OCI-LY7 (cell line): Measurements from ENCODE around the gene KPNA2. TPM values are rescaled to one million over a fixed set of nuclear protein-coding genes. Genes with fewer than 3 reads are reported as not detected.

Source experiments
- BruUV-seq: library from RNA; stranded (reverse); fragments of 400-500 nt; replicated peaks from 2 replicates; lab custom pipeline; 2021; lab: Mats Ljungman, UMichigan
- CTCF ChIA-PET: fragments of 300-600 bp; sonication (Branson Sonifier 250); formaldehyde crosslinking; loops from one replicate; lab custom pipeline; 2022; ENCODE audit warnings: antibody characterized with exemption; ENCODE audit not compliant: unreplicated experiment; lab: Charles Lee
- POLR2A ChIA-PET: fragments of 300-600 bp; sonication (Branson Sonifier 250); formaldehyde crosslinking; loops from one replicate; lab custom pipeline; 2022; ENCODE audit warnings: antibody characterized with exemption; lab: Charles Lee
- DNase-seq: peaks from one replicate; pipeline ENCODE4 v3.0.0-alpha.2; 2015; ENCODE audit warnings: low spot score
- H2AFZ ChIP-seq: fragments of 200-600 bp; sonication (generic), shearing (Covaris generic); 2 replicates; pipeline ENCODE4 v1.6.1; 2014; ENCODE audit warnings: mild to moderate bottlenecking, antibody characterized with exemption, low read length, moderate library complexity
- H3K27ac ChIP-seq: fragments of 200-600 bp; sonication (generic); 2 replicates; pipeline ENCODE4 v1.5.1; 2014; ENCODE audit warnings: mixed run types, low read depth, mild to moderate bottlenecking, moderate library complexity, low read length, inconsistent platforms; ENCODE audit not compliant: poor library complexity, severe bottlenecking
- H3K36me3 ChIP-seq: fragments of 200-600 bp; sonication (generic); 2 replicates; pipeline ENCODE4 v1.6.1; 2014; ENCODE audit warnings: mild to moderate bottlenecking, antibody characterized with exemption, low read length, moderate library complexity, mixed read lengths; ENCODE audit not compliant: insufficient read depth
- H3K4me1 ChIP-seq: fragments of 200-600 bp; sonication (generic); 2 replicates; pipeline ENCODE4 v1.5.1; 2014; ENCODE audit warnings: mild to moderate bottlenecking, low read length; ENCODE audit not compliant: insufficient read depth, poor library complexity, severe bottlenecking
- H3K4me2 ChIP-seq: fragments of 200-600 bp; sonication (generic); 2 replicates; pipeline ENCODE4 v1.6.1; 2014; ENCODE audit warnings: mild to moderate bottlenecking, low read length
- H3K4me3 ChIP-seq: fragments of 200-600 bp; sonication (generic); 2 replicates; pipeline ENCODE4 v1.5.1; 2014; ENCODE audit warnings: mild to moderate bottlenecking, low read depth, low read length; ENCODE audit not compliant: poor library complexity, severe bottlenecking
- H3K79me2 ChIP-seq: fragments of 200-600 bp; sonication (generic); 2 replicates; pipeline ENCODE4 v1.6.1; 2016; ENCODE audit warnings: low read depth, mild to moderate bottlenecking, low read length, moderate library complexity, mixed read lengths; ENCODE audit not compliant: insufficient read depth
- H3K9me2 ChIP-seq: fragments of 200-600 bp; sonication (generic); 2 replicates; pipeline ENCODE4 v1.6.1; 2016; ENCODE audit warnings: mild to moderate bottlenecking, low read length, mixed read lengths; ENCODE audit not compliant: insufficient read depth
- H3K9me3 ChIP-seq: fragments of 200-600 bp; sonication (generic); 2 replicates; pipeline ENCODE4 v1.6.1; 2014; ENCODE audit warnings: mild to moderate bottlenecking, mixed run types, low read length, mixed read lengths
- H4K20me1 ChIP-seq: fragments of 200-600 bp; sonication (generic); 2 replicates; pipeline ENCODE4 v1.6.1; 2014; ENCODE audit warnings: mild to moderate bottlenecking, antibody characterized with exemption, low read length, moderate library complexity, mixed read lengths; ENCODE audit not compliant: insufficient read depth
- EZH2phosphoT487 ChIP-seq: fragments of 200-600 bp; sonication (generic); IDR thresholded peaks from 2 replicates; pipeline ENCODE4 v1.6.1; 2018; ENCODE audit warnings: low read depth, borderline replicate concordance, mild to moderate bottlenecking, mixed run types, antibody characterized with exemption, low read length, moderate library complexity, mixed read lengths
- intact Hi-C: fragments of 100-400 bp; cut with micrococcal nuclease; formaldehyde crosslinking; loops from one replicate; pipeline ENCODE4 v1.10.0; 2022; ENCODE audit not compliant: unreplicated experiment
- total RNA-seq, 2 experiments: library from RNA; depleted of rRNA in 1 of 2; stranded (reverse); fragments of >200 nt in 1 of 2; shearing (Covaris generic) in 1 of 2; gene quantifications; 2 replicates each; pipeline ENCODE4 v1.2.3, GENCODE V29; 2014 to 2022
- TF ChIP-seq, protein P1 (sequence below): fragments of 200-600 bp; sonication (generic); conservative IDR thresholded peaks from 2 replicates; pipeline ENCODE4 v1.5.1; 2014; ENCODE audit warnings: mild to moderate bottlenecking, antibody characterized with exemption, low read length, moderate library complexity, mixed read lengths

Gene KPNA2
- total RNA-seq, 2 experiments from 2014 or later: 253 to 416 TPM

DNA sequence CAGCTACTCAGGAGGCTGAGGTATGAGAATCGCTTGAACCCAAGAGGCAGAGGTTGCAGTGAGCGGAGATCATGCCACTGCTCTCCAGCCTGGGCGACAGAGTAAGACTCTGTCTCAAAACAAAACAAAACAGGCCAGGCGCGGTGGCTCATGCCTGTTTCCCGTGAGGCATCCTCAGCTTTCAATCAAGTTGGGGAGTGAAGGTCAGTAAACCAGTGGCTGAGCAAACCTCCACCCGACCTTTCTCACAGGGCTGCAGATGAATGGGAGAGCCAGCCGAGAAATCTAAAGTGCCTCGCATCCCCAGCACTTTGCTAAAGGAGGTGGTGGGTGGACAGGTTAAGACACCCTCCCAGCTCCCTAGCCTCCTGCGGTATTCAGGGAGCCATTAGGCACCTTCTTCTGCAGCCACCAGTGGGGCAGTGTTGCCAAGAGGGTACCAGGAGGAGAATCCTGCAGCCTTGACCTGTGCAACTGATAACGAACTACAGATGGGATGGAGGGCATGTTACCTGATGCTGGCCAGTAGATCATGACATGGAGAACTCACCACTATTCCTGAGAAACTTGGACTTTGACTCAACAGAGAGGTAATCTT is 59.0 kb downstream of the KPNA2 start:
- intact Hi-C loops: no loop called here
- no peak overlapping the region for H3K27ac ChIP-seq
- peaks cover 7% of the 10 kb centered on the region for H3K4me1 ChIP-seq
- POLR2A ChIA-PET: no interaction called here
- no peak overlapping the region for H3K4me2 ChIP-seq
- TF ChIP-seq EZH2phosphoT487: no peak
- TF ChIP-seq, protein P1, sequence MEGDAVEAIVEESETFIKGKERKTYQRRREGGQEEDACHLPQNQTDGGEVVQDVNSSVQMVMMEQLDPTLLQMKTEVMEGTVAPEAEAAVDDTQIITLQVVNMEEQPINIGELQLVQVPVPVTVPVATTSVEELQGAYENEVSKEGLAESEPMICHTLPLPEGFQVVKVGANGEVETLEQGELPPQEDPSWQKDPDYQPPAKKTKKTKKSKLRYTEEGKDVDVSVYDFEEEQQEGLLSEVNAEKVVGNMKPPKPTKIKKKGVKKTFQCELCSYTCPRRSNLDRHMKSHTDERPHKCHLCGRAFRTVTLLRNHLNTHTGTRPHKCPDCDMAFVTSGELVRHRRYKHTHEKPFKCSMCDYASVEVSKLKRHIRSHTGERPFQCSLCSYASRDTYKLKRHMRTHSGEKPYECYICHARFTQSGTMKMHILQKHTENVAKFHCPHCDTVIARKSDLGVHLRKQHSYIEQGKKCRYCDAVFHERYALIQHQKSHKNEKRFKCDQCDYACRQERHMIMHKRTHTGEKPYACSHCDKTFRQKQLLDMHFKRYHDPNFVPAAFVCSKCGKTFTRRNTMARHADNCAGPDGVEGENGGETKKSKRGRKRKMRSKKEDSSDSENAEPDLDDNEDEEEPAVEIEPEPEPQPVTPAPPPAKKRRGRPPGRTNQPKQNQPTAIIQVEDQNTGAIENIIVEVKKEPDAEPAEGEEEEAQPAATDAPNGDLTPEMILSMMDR: no peak
- no peaks in the 10 kb centered on the region for H3K79me2 ChIP-seq
- peak overlapping the region; percentile 25 for H2AFZ ChIP-seq
- no peaks in the 10 kb centered on the region for H3K9me2 ChIP-seq
- H3K9me3 ChIP-seq: no peaks in the 10 kb centered on the region
- no peak overlapping the region for H3K4me3 ChIP-seq
- H4K20me1 ChIP-seq: no peaks in the 10 kb centered on the region
- H3K36me3 ChIP-seq: no peaks in the 10 kb centered on the region
- no TSS peak for BruUV-seq
- DNase-seq: no peak
- CTCF ChIA-PET: no interaction called here

- Histone ChIP-seq H3K4me1 (peaks cover 7% of the 10 kb centered on the region), H3K36me3 (no peaks in the 10 kb centered on the region), H4K20me1 (no peaks in the 10 kb centered on the region), H3K4me2 (no peak overlapping the region), H3K9me2 (no peaks in the 10 kb centered on the region), H3K9me3 (no peaks in the 10 kb centered on the region), H3K4me3 (no peak overlapping the region), H3K27ac (no peak overlapping the region), H3K79me2 (no peaks in the 10 kb centered on the region), H2AFZ (peak overlapping the region; percentile 25)
- ChIA-PET POLR2A (no interaction called here), CTCF (no interaction called here)
- no peak for DNase-seq
- intact Hi-C loops: no loop called here
- TF ChIP-seq EZH2phosphoT487: no peak
- TF ChIP-seq, protein P1: no peak
- BruUV-seq: no TSS peak
These were observed 59.8 kb downstream of the KPNA2 start for GRCh38 chr17:68095205-68095811.

- no peak for TF ChIP-seq EZH2phosphoT487
- TF ChIP-seq, protein P1: no peak
- Histone ChIP-seq H3K4me1 (peaks cover 12% of the 10 kb centered on the region), H4K20me1 (no peaks in the 10 kb centered on the region), H3K36me3 (no peaks in the 10 kb centered on the region), H3K27ac (no peak overlapping the region), H3K9me2 (no peaks in the 10 kb centered on the region), H2AFZ (no peak overlapping the region), H3K4me2 (no peak overlapping the region), H3K9me3 (no peaks in the 10 kb centered on the region), H3K79me2 (no peaks in the 10 kb centered on the region), H3K4me3 (no peak overlapping the region)
- intact Hi-C loops: no loop called here
- CTCF ChIA-PET: no interaction called here
- no peak for DNase-seq
- POLR2A ChIA-PET: no interaction called here
- BruUV-seq: no TSS peak
These were observed 60.6 kb downstream of the KPNA2 start for GRCh38 chr17:68096111-68096510.
